ENCODE data around the gene DPM1. TPM values are rescaled to one million over a fixed set of nuclear protein-coding genes. Genes with fewer than 3 reads are reported as not detected.

DPM1 gene
- total and polyA plus RNA-seq, 2 of the 8 experiments (the other 6 are each of a cell fraction or from before 2014, with no cell fraction given) = 42.3 to 57.0 TPM

GRCh38 chr20:50913690-50914375, 44.5 kb downstream of the DPM1 start:
- Histone ChIP-seq H2BK20ac (ENCODE audit: low read length) (no peak overlapping the region), H3K56ac (replicated peaks; ENCODE audit: insufficient read length, low read depth, low read length) (no peak overlapping the region), H3K23ac (ENCODE audit: insufficient read length) (no peak overlapping the region), H3K79me2 (ENCODE audit: control insufficient read depth in 1 of 2, insufficient read depth in 2 of 2, low read length in 2 of 2) (peaks cover 71 to 100% of the 10 kb centered on the region in 2 experiments), H3K23me2 (ENCODE audit: low read depth, low read length) (no peaks in the 10 kb centered on the region), H3K18ac (ENCODE audit: extremely low read depth, low read length) (no peak overlapping the region), H2BK12ac (ENCODE audit: low read depth, low read length) (no peak overlapping the region), H3K9ac (replicated peaks in 1 of 4; ENCODE audit: extremely low read depth in 1 of 4, low read depth in 3 of 4, low read length in 3 of 4) (no peak overlapping the region), H4K91ac (replicated peaks; ENCODE audit: insufficient read length, low read length) (no peak overlapping the region), H3K4me2 (ENCODE audit: insufficient read depth in 1 of 2, low read depth in 2 of 2, low read length in 2 of 2) (no peak overlapping the region), H2BK120ac (replicated peaks; ENCODE audit: low read depth, low read length) (no peak overlapping the region), H4K5ac (ENCODE audit: insufficient read length, low read depth, low read length) (no peak overlapping the region), H2AK5ac (ENCODE audit: low read depth, low read length) (no peak overlapping the region), H3K4me1 (replicated peaks in 1 of 4; ENCODE audit: control insufficient read depth in 3 of 4, insufficient read depth in 4 of 4, low read length in 3 of 4) (peaks cover 0 to 12% (median 2%) of the 10 kb centered on the region in 4 experiments; a peak in 3 of 7 replicates), H3K27me3 (replicated peaks in 1 of 4; ENCODE audit: control insufficient read depth in 3 of 4, extremely low read depth in 1 of 4, insufficient read depth in 3 of 4, low read length in 3 of 4) (no peaks in the 10 kb centered on the region), H3K36me3 (ENCODE audit: control insufficient read depth in 2 of 4, insufficient read depth in 4 of 4, low read length in 3 of 4) (peaks cover 0 to 19% (median 3%) of the 10 kb centered on the region in 4 experiments; a peak in 4 of 8 replicates), H3K79me1 (ENCODE audit: low read depth, low read length) (0 out of 2 replicates have a peak, but pooled peaks cover 2% of the 10 kb centered on the region), H4K20me1 (replicated peaks in 1 of 2; ENCODE audit: control insufficient read depth in 1 of 2, insufficient read depth in 2 of 2, low read length in 2 of 2) (peaks cover 46 to 63% of the 10 kb centered on the region in 2 experiments), H2BK5ac (ENCODE audit: low read depth, low read length) (no peak overlapping the region), H3K14ac (ENCODE audit: insufficient read length) (no peak overlapping the region), H2AFZ (ENCODE audit: low read length) (no peak overlapping the region), H3K4me3 (ENCODE audit: extremely low read depth in 1 of 4, insufficient read depth in 2 of 4, low read depth in 3 of 4, low read length in 4 of 4) (no peak overlapping the region), H4K8ac (ENCODE audit: extremely low read depth, insufficient read depth, low read length) (no peak overlapping the region), H3K27ac (ENCODE audit: low read depth, low read length) (no peak overlapping the region), H3K4ac (replicated peaks; ENCODE audit: insufficient read length, low read depth, low read length) (no peak overlapping the region), H3K9me3 (ENCODE audit: insufficient read depth in 2 of 2, low read depth in 1 of 2, low read length in 1 of 2) (no peaks in the 10 kb centered on the region), H2BK15ac (ENCODE audit: low read length) (no peak overlapping the region)
- DNase-seq (ENCODE audit: low read depth in 1 of 2, low spot score in 2 of 2) (no peak), FAIRE-seq (no peak)
- CTCF ChIA-PET (ENCODE audit: partially characterized antibody) = interaction anchor here (1.1 to 2.3 kb wide), 3 partner anchors 13 to 120 kb away, joined by 4 to 7 read pairs (median 4); no protein-coding TSS in a partner anchor
- POLR2A ChIA-PET (ENCODE audit: partially characterized antibody) = interaction anchor here (0.6 to 13.0 kb wide), 5 partner anchors 11 to 80 kb away, joined by 3 to 206 read pairs (median 4); partner anchors contain the start of gene ADNP
- WGBS, 2 experiments (ENCODE audit: extremely low coverage in 1 of 2, insufficient coverage in 1 of 2, insufficient read length in 1 of 2, insufficient replicate concordance in 2 of 2, low coverage in 1 of 2, low lambda C conversion rate in 2 of 2, missing lambda C conversion rate in 1 of 2) = 84% methylated on average over 2 of the region's 2 CpGs; no CpG with 5 or more reads in 1 of the 2 experiments
- TF ChIP-seq CBX5 (IDR thresholded peaks at IDR 0.05; ENCODE audit: low read depth, low read length) = no peak
- no peak for TF ChIP-seq EZH2 (IDR thresholded peaks at IDR 0.05; ENCODE audit: low read depth, low read length, severe bottlenecking)
- no peak for TF ChIP-seq CHD1 (IDR thresholded peaks at IDR 0.05; ENCODE audit: low read depth, low read length)
- TF ChIP-seq CREB1 (IDR thresholded peaks at IDR 0.05) = no peak
- TF ChIP-seq JUND (IDR thresholded peaks at IDR 0.05; ENCODE audit: low read length) = no peak
- no peak for TF ChIP-seq SIN3A (conservative IDR thresholded peaks at IDR 0.05 in 1 of 2, IDR thresholded peaks at IDR 0.05 in 1 of 2; ENCODE audit: low read depth in 1 of 2, low read length in 2 of 2)
- TF ChIP-seq CTBP2 (IDR thresholded peaks at IDR 0.05; ENCODE audit: borderline replicate concordance, insufficient read depth, insufficient read length, low read length) = no peak
- TF ChIP-seq GTF2F1 (IDR thresholded peaks at IDR 0.05; ENCODE audit: borderline replicate concordance, low read depth, low read length) = no peak
- TF ChIP-seq MAFK (IDR thresholded peaks at IDR 0.05; ENCODE audit: low read depth, low read length) = no peak
- no peak for TF ChIP-seq ATF3 (IDR thresholded peaks at IDR 0.05; ENCODE audit: insufficient read depth, low read depth, low read length)
- no peak for TF ChIP-seq MAX (IDR thresholded peaks at IDR 0.05)
- no peak for TF ChIP-seq KDM5A (IDR thresholded peaks at IDR 0.05; ENCODE audit: low read length)
